Stimulated activated CD8-positive, alpha-beta memory T cell treated with anti-CD3 and anti-CD28 coated beads, Interleukin-4, amount 100 ng/mL, for 24 hours (primary cell): ENCODE measurements around the gene FKBP10.

Experiments used
- DNase-seq: peaks from one replicate; pipeline ENCODE4 v3.0.0-alpha.2; 2020; ENCODE audit warnings: low read depth

The FKBP10 gene

GRCh38 chr17:41784207-41784744 lies 28.5 kb upstream of the FKBP10 start:
- DNase-seq: no peak

GRCh38 chr17:41785091-41785858 lies 27.5 kb upstream of the FKBP10 start:
- DNase-seq: no peak

GRCh38 chr17:41785859-41786226 lies 27.0 kb upstream of the FKBP10 start:
- DNase-seq: no peak

- DNase-seq: peak; percentile 87
These were observed 26.4 kb upstream of the FKBP10 start, which contains the start of gene JUP for GRCh38 chr17:41786227-41787020. JUP (minus strand) TSS chr17:41786711; CDS start chr17:41771854, 14,857 bp downstream.

GRCh38 chr17:41787021-41787418 lies 25.8 kb upstream of the FKBP10 start:
- DNase-seq: no peak

- no peak for DNase-seq
These were observed 19.7 kb upstream of the FKBP10 start for GRCh38 chr17:41792845-41793783.

- DNase-seq: no peak
These were observed 18.8 kb upstream of the FKBP10 start for GRCh38 chr17:41793784-41794539.

- no peak for DNase-seq
These were observed 18.2 kb upstream of the FKBP10 start for GRCh38 chr17:41794540-41794975.

- no peak for DNase-seq
These were observed 16.5 kb upstream of the FKBP10 start for GRCh38 chr17:41796121-41796895.

- DNase-seq: no peak
These were observed 15.4 kb upstream of the FKBP10 start for GRCh38 chr17:41797377-41797776.

GRCh38 chr17:41799366-41799765 lies 13.4 kb upstream of the FKBP10 start:
- no peak for DNase-seq

- no peak for DNase-seq
These were observed 12.0 kb upstream of the FKBP10 start for GRCh38 chr17:41800601-41801373.

- DNase-seq: peak; percentile 67
These were observed 11.2 kb upstream of the FKBP10 start for GRCh38 chr17:41801374-41802271.

GRCh38 chr17:41803049-41804020 lies 9.5 kb upstream of the FKBP10 start:
- DNase-seq: no peak

- DNase-seq: no peak
These were observed 5.9 kb upstream of the FKBP10 start for GRCh38 chr17:41806685-41807445.
